ENCODE data around the gene CATSPERB. TPM values are rescaled to one million over a fixed set of nuclear protein-coding genes. Genes with fewer than 3 reads are reported as not detected.

CATSPERB gene
- total RNA-seq, 4 donors from 2014 or later = 0.93 to 4.8 (median 1.5) TPM

- Histone ChIP-seq H3K36me3 (no peaks in the 10 kb centered on the region), H3K27me3 (no peaks in the 10 kb centered on the region), H3K27ac (no peak overlapping the region), H3K9me3 (peaks cover 0 to 13% (median 0%) of the 10 kb centered on the region in 3 donors), H3K4me1 (no peaks in the 10 kb centered on the region), H3K4me3 (no peak overlapping the region)
- 79 to 100% methylated on average over 2 of the region's 3 CpGs for WGBS, 2 donors (ENCODE audit: low coverage in 1 of 2)
- no peak for TF ChIP-seq POLR2AphosphoS5 (IDR thresholded peaks at IDR 0.05)
- no peak for TF ChIP-seq CTCF (IDR thresholded peaks at IDR 0.05)
- no peak for TF ChIP-seq POLR2A (IDR thresholded peaks at IDR 0.05)
- no peak for TF ChIP-seq EP300 (IDR thresholded peaks at IDR 0.05)
- no peak for ATAC-seq
These were observed 23.1 kb downstream of the CATSPERB start for GRCh38 chr14:91708795-91709194.

GRCh38 chr14:91706996-91707395 is 24.9 kb downstream of the CATSPERB start:
- peaks cover 0 to 13% (median 0%) of the 10 kb centered on the region in 3 donors for H3K9me3 ChIP-seq
- H3K36me3 ChIP-seq = no peaks in the 10 kb centered on the region
- no peak for TF ChIP-seq EP300 (IDR thresholded peaks at IDR 0.05)
- no peak for TF ChIP-seq CTCF (IDR thresholded peaks at IDR 0.05)
- TF ChIP-seq POLR2AphosphoS5 (IDR thresholded peaks at IDR 0.05) = no peak
- no peak for TF ChIP-seq POLR2A (IDR thresholded peaks at IDR 0.05)
- no peaks in the 10 kb centered on the region for H3K27me3 ChIP-seq
- H3K4me1 ChIP-seq = no peaks in the 10 kb centered on the region
- ATAC-seq = no peak
- no peak overlapping the region for H3K27ac ChIP-seq
- H3K4me3 ChIP-seq = no peak overlapping the region

GRCh38 chr14:91694643-91695042 is 37.2 kb downstream of the CATSPERB start:
- H3K4me1 ChIP-seq = no peaks in the 10 kb centered on the region
- H3K4me3 ChIP-seq = no peak overlapping the region
- peaks cover 0 to 19% (median 0%) of the 10 kb centered on the region in 3 donors for H3K9me3 ChIP-seq
- 39 to 45% methylated on average over 2 of the region's 2 CpGs for WGBS, 2 donors (ENCODE audit: low coverage in 1 of 2)
- H3K36me3 ChIP-seq = no peaks in the 10 kb centered on the region
- no peak overlapping the region for H3K27ac ChIP-seq
- ATAC-seq = no peak
- TF ChIP-seq CTCF (IDR thresholded peaks at IDR 0.05) (no peak), POLR2AphosphoS5 (IDR thresholded peaks at IDR 0.05) (no peak), EP300 (IDR thresholded peaks at IDR 0.05) (no peak), POLR2A (IDR thresholded peaks at IDR 0.05) (no peak)
- H3K27me3 ChIP-seq = no peaks in the 10 kb centered on the region

GRCh38 chr14:91693346-91693745 is 38.5 kb downstream of the CATSPERB start:
- ATAC-seq = peak; percentile 31
- TF ChIP-seq EP300 (IDR thresholded peaks at IDR 0.05) (no peak), POLR2A (IDR thresholded peaks at IDR 0.05) (no peak), CTCF (IDR thresholded peaks at IDR 0.05) (no peak), POLR2AphosphoS5 (IDR thresholded peaks at IDR 0.05) (no peak)
- WGBS, 2 donors (ENCODE audit: low coverage in 1 of 2) = 46 to 54% methylated on average over 1 of the region's 1 CpG

GRCh38 chr14:91692075-91692474 is 39.8 kb downstream of the CATSPERB start:
- Histone ChIP-seq H3K27ac (no peak overlapping the region), H3K36me3 (no peaks in the 10 kb centered on the region), H3K9me3 (peaks cover 0 to 8% (median 0%) of the 10 kb centered on the region in 3 donors), H3K4me3 (no peak overlapping the region), H3K27me3 (no peaks in the 10 kb centered on the region), H3K4me1 (no peaks in the 10 kb centered on the region)
- no peak for ATAC-seq
- WGBS, 2 donors (ENCODE audit: low coverage in 1 of 2) = 72 to 81% methylated on average over 3 to 6 of the region's 7 CpGs
- TF ChIP-seq POLR2AphosphoS5 (IDR thresholded peaks at IDR 0.05) (no peak), CTCF (IDR thresholded peaks at IDR 0.05) (no peak), POLR2A (IDR thresholded peaks at IDR 0.05) (no peak), EP300 (IDR thresholded peaks at IDR 0.05) (no peak)

More at GRCh38 chr14:91693346-91693745, 38.5 kb downstream of the CATSPERB start:
- H3K4me3 ChIP-seq = no peak overlapping the region
- H3K27ac ChIP-seq = no peak overlapping the region
- H3K27me3 ChIP-seq = no peaks in the 10 kb centered on the region
- H3K36me3 ChIP-seq = no peaks in the 10 kb centered on the region
- H3K9me3 ChIP-seq = peaks cover 0 to 19% (median 0%) of the 10 kb centered on the region in 3 donors
- no peaks in the 10 kb centered on the region for H3K4me1 ChIP-seq
